Thyroid gland (tissue), 4 donors: Measurements from ENCODE around the gene TTLL5.

Experiments used
- CTCF ChIP-seq, 6 experiments: fragments of 200-600 bp in 3 of 6; fragments of 450-650 bp in 3 of 6; sonication (generic) in 3 of 6; IDR thresholded peaks; one replicate each; pipeline ENCODE4 v1.5.1; 2016 to 2019; ENCODE audit warnings: antibody characterized with exemption in 6 of 6, mild to moderate bottlenecking in 2 of 6, inconsistent platforms in 1 of 6, moderate library complexity in 1 of 6
- POLR2A ChIP-seq, 2 donors: fragments of 450-650 bp; IDR thresholded peaks; one replicate each; pipeline ENCODE4 v1.6.1; 2017; ENCODE audit warnings: antibody characterized with exemption in 2 of 2, mild to moderate bottlenecking in 2 of 2, moderate library complexity in 1 of 2

GRCh38 chr14:75654127-75654732 is 6.8 kb upstream of the TTLL5 start:
- TF ChIP-seq CTCF (IDR thresholded peaks at IDR 0.05) (peak; percentile 88 to 98 (median 94)), POLR2A (IDR thresholded peaks at IDR 0.05) (no peak)
